Measurements from ENCODE around the gene TAS2R4.

DNA sequence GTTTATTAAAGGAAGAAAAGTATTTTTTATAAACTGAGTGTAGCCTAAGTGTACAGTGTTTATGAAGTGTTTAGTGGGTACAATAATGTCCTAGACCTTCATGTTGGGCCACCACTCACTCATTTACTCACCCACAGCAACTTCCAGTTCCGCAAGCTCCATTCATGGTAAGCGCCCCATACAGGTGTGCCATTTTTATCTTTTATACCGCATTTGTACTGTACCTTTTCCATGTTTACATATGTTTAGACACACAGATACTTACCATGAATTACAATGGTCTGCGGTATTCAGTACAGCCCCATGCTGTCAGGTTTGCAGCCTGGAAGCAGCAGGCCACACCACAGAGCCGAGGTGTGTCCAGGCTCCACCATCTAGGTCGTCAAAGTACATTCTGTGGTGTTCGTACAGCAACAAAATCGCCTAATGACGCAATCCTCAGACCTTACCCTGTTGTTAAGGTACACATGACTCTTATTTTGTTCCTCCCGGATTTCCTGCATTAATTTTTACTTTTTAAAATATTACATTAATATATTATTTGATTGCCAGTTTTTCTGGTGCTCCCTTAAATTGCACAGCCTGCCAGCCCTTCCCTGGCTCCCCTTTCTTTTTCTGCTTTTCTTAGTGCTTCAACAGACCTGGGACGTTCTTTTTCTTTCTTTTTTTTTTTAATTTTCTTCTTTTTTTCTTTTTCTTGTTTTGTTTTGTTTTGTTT is 39.2 kb upstream of the TAS2R4 start:
- no peak for TF ChIP-seq EZH2 (IDR thresholded peaks at IDR 0.05; ENCODE audit: borderline replicate concordance, low read depth, low read length, poor library complexity, severe bottlenecking)
- TF ChIP-seq, protein P1, sequence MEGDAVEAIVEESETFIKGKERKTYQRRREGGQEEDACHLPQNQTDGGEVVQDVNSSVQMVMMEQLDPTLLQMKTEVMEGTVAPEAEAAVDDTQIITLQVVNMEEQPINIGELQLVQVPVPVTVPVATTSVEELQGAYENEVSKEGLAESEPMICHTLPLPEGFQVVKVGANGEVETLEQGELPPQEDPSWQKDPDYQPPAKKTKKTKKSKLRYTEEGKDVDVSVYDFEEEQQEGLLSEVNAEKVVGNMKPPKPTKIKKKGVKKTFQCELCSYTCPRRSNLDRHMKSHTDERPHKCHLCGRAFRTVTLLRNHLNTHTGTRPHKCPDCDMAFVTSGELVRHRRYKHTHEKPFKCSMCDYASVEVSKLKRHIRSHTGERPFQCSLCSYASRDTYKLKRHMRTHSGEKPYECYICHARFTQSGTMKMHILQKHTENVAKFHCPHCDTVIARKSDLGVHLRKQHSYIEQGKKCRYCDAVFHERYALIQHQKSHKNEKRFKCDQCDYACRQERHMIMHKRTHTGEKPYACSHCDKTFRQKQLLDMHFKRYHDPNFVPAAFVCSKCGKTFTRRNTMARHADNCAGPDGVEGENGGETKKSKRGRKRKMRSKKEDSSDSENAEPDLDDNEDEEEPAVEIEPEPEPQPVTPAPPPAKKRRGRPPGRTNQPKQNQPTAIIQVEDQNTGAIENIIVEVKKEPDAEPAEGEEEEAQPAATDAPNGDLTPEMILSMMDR (conservative IDR thresholded peaks at IDR 0.05; ENCODE audit: low read depth, low read length): no peak
